AG04450 (cell line): ENCODE measurements around the gene PAPPA2. TPM values are rescaled to one million over a fixed set of nuclear protein-coding genes. Genes with fewer than 3 reads are reported as not detected.

Experiments used
- CTCF ChIA-PET: fragments of 300-600, 350-600 bp; formaldehyde crosslinking; extraction: SDS; loops from one replicate; lab custom pipeline; 2022; ENCODE audit warnings: antibody characterized with exemption, inconsistent platforms; lab: Charles Lee
- POLR2A ChIA-PET: fragments of 350-600 bp; formaldehyde crosslinking; extraction: SDS; loops from one replicate; lab custom pipeline; 2021; ENCODE audit warnings: antibody characterized with exemption, inconsistent platforms; lab: Yijun Ruan, JAX
- DNase-seq: peaks from one replicate; pipeline ENCODE4 v3.0.0-alpha.2; 2011; ENCODE audit warnings: low read depth, low spot score
- H3K27ac ChIP-seq: one replicate; pipeline ENCODE4 v1.5.1; 2012; ENCODE audit warnings: low read depth, low read length, control low read depth
- H3K27me3 ChIP-seq: one replicate; pipeline ENCODE4 v1.6.0; 2012; ENCODE audit warnings: low read length; ENCODE audit not compliant: control insufficient read depth, insufficient read depth
- H3K4me3 ChIP-seq: 2 replicates; pipeline ENCODE4 v1.5.1; 2011; ENCODE audit warnings: mild to moderate bottlenecking, low read depth, low read length, control low read depth
- H3K9me3 ChIP-seq: 2 replicates; pipeline ENCODE4 v1.5.1; 2012; ENCODE audit warnings: low read length; ENCODE audit not compliant: control insufficient read depth, insufficient read depth
- polyA plus RNA-seq: library from polyadenylated mRNA; depleted of rRNA; stranded (reverse); fragments of >200 nt; gene quantifications from 2 replicates; pipeline ENCODE4 v1.2.3, GENCODE V29; 2011
- TF ChIP-seq, protein P1 (sequence below): IDR thresholded peaks from 2 replicates; pipeline ENCODE4 v1.5.1; 2011; ENCODE audit warnings: low read depth, low read length, control low read depth, inconsistent platforms

Gene PAPPA2
- polyA plus RNA-seq, 1 experiment, result 0.29 TPM

DNA sequence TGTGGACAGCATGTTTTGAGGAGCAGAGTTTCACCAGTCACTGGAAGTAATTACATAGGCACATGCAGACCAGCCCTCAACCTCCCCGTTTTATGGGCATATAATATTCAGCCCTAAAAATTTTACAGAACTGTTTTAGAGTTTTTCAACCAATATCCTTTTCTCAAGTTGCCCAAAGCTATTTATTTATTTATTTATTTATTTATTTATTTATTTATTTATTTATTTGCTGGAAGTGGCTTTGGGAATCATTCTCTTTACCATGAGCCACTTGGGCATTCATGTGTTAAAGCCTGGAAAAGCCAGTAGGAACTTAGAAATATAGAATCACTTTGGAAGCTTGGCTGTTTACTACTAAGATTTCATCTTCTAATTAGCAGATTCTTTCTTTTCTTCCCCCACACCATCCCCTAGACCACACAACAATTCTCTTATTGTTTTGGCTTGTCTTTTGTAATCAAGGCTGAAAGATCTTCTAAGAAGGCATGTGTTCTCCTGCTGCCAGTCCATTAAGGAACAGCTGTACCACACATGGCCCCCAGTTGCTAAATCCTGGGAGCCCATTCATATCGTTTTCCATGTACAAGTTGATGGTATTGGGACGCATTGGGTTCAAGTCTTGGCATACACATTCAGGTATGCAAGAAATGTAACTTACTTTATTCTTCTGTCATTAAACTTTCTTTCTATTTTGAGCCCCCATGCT lies 220.0 kb downstream of the PAPPA2 start:
- ChIA-PET POLR2A (no interaction called here), CTCF (interaction anchor here (2.9 kb wide), 1 partner anchor 9 kb away, joined by 12 read pairs; no protein-coding TSS in a partner anchor)
- H3K4me3 ChIP-seq, result no peak overlapping the region
- DNase-seq, result no peak
- no peak overlapping the region for H3K27ac ChIP-seq
- H3K9me3 ChIP-seq, result no peaks in the 10 kb centered on the region
- TF ChIP-seq, protein P1, sequence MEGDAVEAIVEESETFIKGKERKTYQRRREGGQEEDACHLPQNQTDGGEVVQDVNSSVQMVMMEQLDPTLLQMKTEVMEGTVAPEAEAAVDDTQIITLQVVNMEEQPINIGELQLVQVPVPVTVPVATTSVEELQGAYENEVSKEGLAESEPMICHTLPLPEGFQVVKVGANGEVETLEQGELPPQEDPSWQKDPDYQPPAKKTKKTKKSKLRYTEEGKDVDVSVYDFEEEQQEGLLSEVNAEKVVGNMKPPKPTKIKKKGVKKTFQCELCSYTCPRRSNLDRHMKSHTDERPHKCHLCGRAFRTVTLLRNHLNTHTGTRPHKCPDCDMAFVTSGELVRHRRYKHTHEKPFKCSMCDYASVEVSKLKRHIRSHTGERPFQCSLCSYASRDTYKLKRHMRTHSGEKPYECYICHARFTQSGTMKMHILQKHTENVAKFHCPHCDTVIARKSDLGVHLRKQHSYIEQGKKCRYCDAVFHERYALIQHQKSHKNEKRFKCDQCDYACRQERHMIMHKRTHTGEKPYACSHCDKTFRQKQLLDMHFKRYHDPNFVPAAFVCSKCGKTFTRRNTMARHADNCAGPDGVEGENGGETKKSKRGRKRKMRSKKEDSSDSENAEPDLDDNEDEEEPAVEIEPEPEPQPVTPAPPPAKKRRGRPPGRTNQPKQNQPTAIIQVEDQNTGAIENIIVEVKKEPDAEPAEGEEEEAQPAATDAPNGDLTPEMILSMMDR, result no peak
- H3K27me3 ChIP-seq, result no peaks in the 10 kb centered on the region

DNA sequence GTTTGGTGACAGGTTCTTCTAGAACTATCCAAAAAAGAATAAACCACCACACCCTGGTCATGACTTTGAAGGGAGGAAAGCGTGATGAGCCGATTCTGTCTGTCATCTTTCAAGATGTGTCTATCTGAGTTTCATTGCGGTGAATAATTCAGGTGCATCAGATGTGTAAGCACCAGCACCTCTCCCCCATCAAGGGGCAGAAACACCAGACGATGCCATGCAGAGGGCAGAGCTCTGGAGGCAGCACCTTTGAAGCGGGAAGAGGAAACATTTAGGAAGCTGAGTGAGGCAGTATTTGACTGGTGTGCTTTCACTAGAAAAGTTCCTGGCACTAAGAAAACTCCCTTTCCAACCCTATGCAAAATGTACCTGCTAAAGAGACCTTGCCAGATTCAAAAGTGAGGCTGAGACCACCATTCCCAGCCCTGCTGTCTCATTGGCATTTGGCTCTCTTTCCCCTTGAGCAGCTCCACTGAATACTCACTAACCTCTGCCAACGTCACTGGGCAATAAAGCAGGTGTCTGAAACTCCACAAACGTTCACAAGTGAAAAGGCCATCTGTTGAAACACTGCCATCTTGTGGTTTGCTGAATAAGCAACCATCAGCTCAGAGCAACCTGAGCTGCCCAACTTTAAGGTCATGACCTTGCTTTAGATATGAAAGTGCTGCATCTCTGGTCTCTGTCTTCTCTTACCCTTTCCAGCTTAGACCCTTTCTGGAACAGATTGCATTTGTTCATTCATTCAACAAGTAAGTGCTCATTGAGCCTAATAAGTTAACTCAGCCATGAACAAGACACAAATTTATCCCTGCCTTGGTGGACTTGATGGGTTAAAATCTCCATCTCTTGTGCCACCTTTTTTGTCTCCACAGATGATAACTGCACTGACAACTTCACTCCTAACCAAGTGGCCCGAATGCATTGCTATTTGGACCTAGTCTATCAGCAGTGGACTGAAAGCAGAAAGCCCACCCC lies 228.6 kb downstream of the PAPPA2 start:
- H3K27ac ChIP-seq, result no peak overlapping the region
- H3K27me3 ChIP-seq, result no peaks in the 10 kb centered on the region
- peak; percentile 6 for DNase-seq
- TF ChIP-seq, protein P1, result peak; percentile 69
- H3K9me3 ChIP-seq, result no peaks in the 10 kb centered on the region
- CTCF ChIA-PET, result interaction anchor here (1.0 to 3.3 kb wide), 6 partner anchors 9 to 316 kb away, joined by 3 to 31 read pairs (median 6); no protein-coding TSS in a partner anchor
- H3K4me3 ChIP-seq, result no peak overlapping the region
- POLR2A ChIA-PET, result no interaction called here

DNA sequence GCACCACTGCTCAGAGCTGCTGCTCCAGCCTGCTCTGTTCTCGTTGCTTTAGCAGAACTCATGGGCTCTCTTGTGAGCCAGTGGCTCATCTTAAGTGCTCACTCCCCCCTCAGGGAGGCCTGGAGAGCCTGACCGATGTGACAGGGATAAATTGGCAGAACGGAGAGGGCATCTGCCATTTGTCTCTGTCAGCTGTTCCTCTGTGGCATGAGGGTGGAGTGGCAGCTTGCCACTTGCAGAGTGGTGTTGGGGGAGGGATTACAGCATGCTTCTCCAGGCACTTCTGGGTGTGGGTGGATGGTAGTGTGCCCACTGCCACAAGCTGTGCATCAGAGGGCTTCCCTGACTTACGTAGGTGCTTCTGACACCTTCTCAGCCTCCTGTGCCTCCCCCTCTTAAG lies 229.5 kb downstream of the PAPPA2 start:
- Histone ChIP-seq H3K9me3 (no peaks in the 10 kb centered on the region), H3K27ac (no peak overlapping the region), H3K27me3 (no peaks in the 10 kb centered on the region), H3K4me3 (no peak overlapping the region)
- TF ChIP-seq, protein P1, result no peak
- DNase-seq, result no peak
- ChIA-PET POLR2A (no interaction called here), CTCF (interaction anchor here (1.8 to 3.3 kb wide), 3 partner anchors 10 to 317 kb away, joined by 7 to 31 read pairs (median 12); no protein-coding TSS in a partner anchor)

DNA sequence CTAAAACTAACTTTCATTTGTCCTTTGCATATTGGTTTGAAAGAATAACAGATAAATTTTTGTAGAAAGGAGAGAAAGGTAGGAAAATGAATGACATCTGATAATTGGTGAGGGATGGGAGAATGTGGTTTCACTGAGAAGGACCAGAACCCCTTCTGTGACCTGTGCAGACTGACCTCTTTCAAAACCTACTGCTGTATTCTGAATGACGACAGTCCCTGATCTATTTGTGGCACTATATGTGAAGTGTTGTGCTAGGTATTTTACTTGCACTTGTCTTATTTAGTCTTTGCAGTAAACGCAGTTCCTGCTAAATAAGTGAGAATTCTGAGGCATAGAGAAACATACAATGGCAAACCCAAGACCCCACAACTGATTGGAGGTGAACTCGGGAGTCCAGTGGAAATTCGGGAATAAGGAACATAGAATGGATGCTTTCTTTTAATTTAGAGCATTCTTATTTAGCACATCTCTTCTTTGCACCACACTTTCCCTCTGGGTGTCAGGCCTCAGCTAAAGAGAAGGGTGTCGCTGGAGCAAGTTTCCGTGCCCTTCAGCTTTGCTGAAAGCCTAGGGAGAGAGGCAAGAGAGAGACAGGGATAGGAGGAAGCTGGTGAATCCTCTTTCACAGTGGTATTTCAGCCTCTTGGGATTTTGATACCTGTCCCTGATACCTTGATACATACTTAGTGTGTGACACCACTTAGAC lies 230.2 kb downstream of the PAPPA2 start:
- TF ChIP-seq, protein P1, result no peak
- CTCF ChIA-PET, result interaction anchor here (3.3 kb wide), 1 partner anchor 133 kb away, joined by 31 read pairs; no protein-coding TSS in a partner anchor
- DNase-seq, result no peak
- Histone ChIP-seq H3K27me3 (no peaks in the 10 kb centered on the region), H3K27ac (no peak overlapping the region), H3K4me3 (no peak overlapping the region), H3K9me3 (no peaks in the 10 kb centered on the region)
- POLR2A ChIA-PET, result no interaction called here
